Motor neuron (in vitro differentiated cells): ENCODE measurements around the gene CDC7. TPM values are rescaled to one million over a fixed set of nuclear protein-coding genes. Genes with fewer than 3 reads are reported as not detected.

Experiments
- ATAC-seq, 8 experiments: fragments of 200-7000 bp; cut with Tn5 transposase; replicated peaks in 6 of 8; 2 replicates each; pipeline ENCODE4 v1.8.0; 2021; ENCODE audit warnings: mild to moderate bottlenecking in 8 of 8, moderate library complexity in 8 of 8
- H3K27ac ChIP-seq, 2 donors: fragments of 250-450 bp; sonication (Bioruptor Pico); 2 replicates each; pipeline ENCODE4 v1.9.0; 2021; ENCODE audit warnings: antibody characterized with exemption in 2 of 2, mild to moderate bottlenecking in 2 of 2, moderate library complexity in 1 of 2
- H3K4me1 ChIP-seq, 2 donors: fragments of 250-450 bp; sonication (Bioruptor Pico); replicated peaks in 1 of 2; 2 replicates each; pipeline ENCODE4 v1.6.1; 2021; ENCODE audit warnings: antibody characterized with exemption in 2 of 2, mild to moderate bottlenecking in 2 of 2, moderate library complexity in 1 of 2
- H3K4me3 ChIP-seq, 5 donors: fragments of 250-450 bp; sonication (Bioruptor Pico); 2 replicates each; pipeline ENCODE4 v1.9.0; 2021; ENCODE audit warnings: antibody characterized with exemption in 5 of 5, mild to moderate bottlenecking in 5 of 5, moderate library complexity in 4 of 5
- WGBS, 10 experiments: fragments of 450-650 bp; shearing (Covaris generic); methylation state at CpG; one replicate each; pipeline ENCODE4 v1.0.0; 2022; 5-methylcytosine and 5-hydroxymethylcytosine counted together
- in situ Hi-C, 9 experiments: fragments of 400-800 bp; cut with MboI; loops; one replicate each; pipeline ENCODE4 v1.15.0; 2021; ENCODE audit warnings: low sequenced_read_pairs in 9 of 9, low pct_unique_long_range_greater_than_20kb in 2 of 9; ENCODE audit not compliant: unreplicated experiment in 9 of 9
- total RNA-seq, 8 experiments: library from RNA; unstranded; fragments of 300-600 nt; gene quantifications; 2 replicates each; pipeline versions ENCODE4 v1.2.3 to v1.2.4, GENCODE V29; 2022

Gene CDC7
- total RNA-seq, 8 experiments from 2014 or later = 5.9 to 46.8 (median 22.0) TPM

GRCh38 chr1:91570120-91570448 is 69.4 kb downstream of the CDC7 start:
- in situ Hi-C loops = no loop called here
- H3K4me1 ChIP-seq = peaks cover 4 to 8% of the 10 kb centered on the region in 2 donors
- 0 to 72% (median 50%) methylated on average over 1 to 2 of the region's 2 CpGs; no CpG with 5 or more reads in 5 of the 10 experiments for WGBS, 10 experiments
- no peak overlapping the region for H3K4me3 ChIP-seq
- H3K27ac ChIP-seq = no peak overlapping the region
- ATAC-seq = no peak

- 17 to 90% (median 86%) methylated on average over 1 to 10 of the region's 10 CpGs; no CpG with 5 or more reads in 3 of the 10 experiments for WGBS, 10 experiments
- H3K27ac ChIP-seq = no peak overlapping the region
- no peak for ATAC-seq
- no peaks in the 10 kb centered on the region for H3K4me1 ChIP-seq
- H3K4me3 ChIP-seq = no peak overlapping the region
- in situ Hi-C loops = no loop called here
Measured at GRCh38 chr1:91572044-91572443, 71.4 kb downstream of the CDC7 start.

Other genes starting within 250 kb of the CDC7 start
- gene HFM1, start 96.0 kb upstream of the CDC7 start, total RNA-seq = 10 to 100 TPM in 4 of 8 experiments, 1 to 10 TPM in 3, under 1 TPM in 1; 0.46 to 27.5 (median 10.7) TPM